ENCODE data around the gene CRTC1.

CRTC1 gene

GRCh38 chr19:18793144-18794028 is 109.9 kb downstream of the CRTC1 start:
- no peak overlapping the region for H4K8ac ChIP-seq (ENCODE audit: low read depth, low read length)
- no peak overlapping the region for H2BK5ac ChIP-seq (ENCODE audit: low read length)
- peaks cover 8% of the 10 kb centered on the region in 2 donors for H3K4me1 ChIP-seq (ENCODE audit: control insufficient read depth in 2 of 2, insufficient read depth in 1 of 2, low read depth in 1 of 2, low read length in 2 of 2)
- H3K79me1 ChIP-seq (ENCODE audit: low read depth, low read length) = peaks cover 4% of the 10 kb centered on the region
- peak overlapping the region; percentile 25 for H3K9ac ChIP-seq (ENCODE audit: low read depth, low read length, poor library complexity)
- WGBS, 2 donors (ENCODE audit: extremely low coverage in 2 of 2, insufficient read length in 2 of 2, insufficient replicate concordance in 1 of 2) = no CpG with 5 or more reads among the region's 13 CpGs
- peak overlapping the region; percentile 62 for H2BK15ac ChIP-seq (ENCODE audit: low read length)
- H2BK120ac ChIP-seq (ENCODE audit: low read depth, low read length) = no peak overlapping the region
- no peak overlapping the region for H3K4ac ChIP-seq (ENCODE audit: low read length)
- no peak for DNase-seq (ENCODE audit: low spot score)
- H3K4me2 ChIP-seq (ENCODE audit: insufficient read depth, low read length, poor library complexity, severe bottlenecking) = no peak overlapping the region
- H3K27me3 ChIP-seq (ENCODE audit: control insufficient read depth in 3 of 3, insufficient read depth in 3 of 3, low read depth in 1 of 3, low read length in 3 of 3) = peaks cover 28 to 71% (median 67%) of the 10 kb centered on the region in 3 experiments
- no peaks in the 10 kb centered on the region for H3K36me3 ChIP-seq (replicated peaks in 1 of 2; ENCODE audit: control insufficient read depth in 2 of 2, insufficient read depth in 2 of 2, low read length in 2 of 2)
- no peak overlapping the region for H2AFZ ChIP-seq (ENCODE audit: low read length)
- H2AK5ac ChIP-seq (ENCODE audit: low read depth, low read length) = no peak overlapping the region
- H3K27ac ChIP-seq (replicated peaks; ENCODE audit: low read length) = no peak overlapping the region
- no peak overlapping the region for H4K91ac ChIP-seq (ENCODE audit: low read depth, low read length, poor library complexity)
- H3K23ac ChIP-seq (ENCODE audit: low read depth, low read length, poor library complexity) = peak overlapping the region; percentile 35
- H3K18ac ChIP-seq (ENCODE audit: low read length) = peak overlapping the region; percentile 59
- no peak overlapping the region for H3K14ac ChIP-seq (ENCODE audit: low read length)
- no peak overlapping the region for H2BK12ac ChIP-seq (ENCODE audit: low read length)
- no peak overlapping the region for H3K4me3 ChIP-seq (ENCODE audit: low read length in 2 of 2)
- H3K9me3 ChIP-seq (replicated peaks in 1 of 2; ENCODE audit: control insufficient read depth in 2 of 2, insufficient read depth in 1 of 2, low read depth in 1 of 2, low read length in 2 of 2) = no peaks in the 10 kb centered on the region

GRCh38 chr19:18794029-18794313 is 110.5 kb downstream of the CRTC1 start:
- Histone ChIP-seq H4K91ac (ENCODE audit: low read depth, low read length, poor library complexity) (no peak overlapping the region), H2BK12ac (ENCODE audit: low read length) (no peak overlapping the region), H2BK15ac (ENCODE audit: low read length) (no peak overlapping the region), H4K8ac (ENCODE audit: low read depth, low read length) (no peak overlapping the region), H3K4me3 (ENCODE audit: low read length in 2 of 2) (no peak overlapping the region), H3K79me1 (ENCODE audit: low read depth, low read length) (peaks cover 4% of the 10 kb centered on the region), H3K36me3 (replicated peaks in 1 of 2; ENCODE audit: control insufficient read depth in 2 of 2, insufficient read depth in 2 of 2, low read length in 2 of 2) (no peaks in the 10 kb centered on the region), H3K27me3 (ENCODE audit: control insufficient read depth in 3 of 3, insufficient read depth in 3 of 3, low read depth in 1 of 3, low read length in 3 of 3) (peaks cover 22 to 65% (median 65%) of the 10 kb centered on the region in 3 experiments), H2AFZ (ENCODE audit: low read length) (no peak overlapping the region), H2BK5ac (ENCODE audit: low read length) (no peak overlapping the region), H3K9me3 (replicated peaks in 1 of 2; ENCODE audit: control insufficient read depth in 2 of 2, insufficient read depth in 1 of 2, low read depth in 1 of 2, low read length in 2 of 2) (no peaks in the 10 kb centered on the region), H2BK120ac (ENCODE audit: low read depth, low read length) (no peak overlapping the region), H3K4me2 (ENCODE audit: insufficient read depth, low read length, poor library complexity, severe bottlenecking) (no peak overlapping the region), H3K18ac (ENCODE audit: low read length) (no peak overlapping the region), H3K4ac (ENCODE audit: low read length) (no peak overlapping the region), H3K23ac (ENCODE audit: low read depth, low read length, poor library complexity) (no peak overlapping the region), H3K14ac (ENCODE audit: low read length) (no peak overlapping the region), H3K4me1 (ENCODE audit: control insufficient read depth in 2 of 2, insufficient read depth in 1 of 2, low read depth in 1 of 2, low read length in 2 of 2) (peaks cover 6 to 8% of the 10 kb centered on the region in 2 donors), H2AK5ac (ENCODE audit: low read depth, low read length) (no peak overlapping the region), H3K9ac (ENCODE audit: low read depth, low read length, poor library complexity) (no peak overlapping the region), H3K27ac (replicated peaks; ENCODE audit: low read length) (no peak overlapping the region)
- DNase-seq (ENCODE audit: low spot score) = no peak
- WGBS, 2 donors (ENCODE audit: extremely low coverage in 2 of 2, insufficient read length in 2 of 2, insufficient replicate concordance in 1 of 2) = no CpG with 5 or more reads among the region's 5 CpGs

- H3K4me2 ChIP-seq (ENCODE audit: insufficient read depth, low read length, poor library complexity, severe bottlenecking) = no peak overlapping the region
- no peak overlapping the region for H3K23ac ChIP-seq (ENCODE audit: low read depth, low read length, poor library complexity)
- H4K91ac ChIP-seq (ENCODE audit: low read depth, low read length, poor library complexity) = no peak overlapping the region
- no peak overlapping the region for H3K9ac ChIP-seq (ENCODE audit: low read depth, low read length, poor library complexity)
- no peak overlapping the region for H3K4me3 ChIP-seq (ENCODE audit: low read length in 2 of 2)
- H2BK15ac ChIP-seq (ENCODE audit: low read length) = no peak overlapping the region
- no peak overlapping the region for H3K14ac ChIP-seq (ENCODE audit: low read length)
- peaks cover 5 to 8% of the 10 kb centered on the region in 2 donors for H3K4me1 ChIP-seq (ENCODE audit: control insufficient read depth in 2 of 2, insufficient read depth in 1 of 2, low read depth in 1 of 2, low read length in 2 of 2)
- H4K8ac ChIP-seq (ENCODE audit: low read depth, low read length) = no peak overlapping the region
- WGBS, 2 donors (ENCODE audit: extremely low coverage in 2 of 2, insufficient read length in 2 of 2, insufficient replicate concordance in 1 of 2) = no CpG with 5 or more reads among the region's 6 CpGs
- peaks cover 4% of the 10 kb centered on the region for H3K79me1 ChIP-seq (ENCODE audit: low read depth, low read length)
- no peak overlapping the region for H2BK12ac ChIP-seq (ENCODE audit: low read length)
- H2BK120ac ChIP-seq (ENCODE audit: low read depth, low read length) = no peak overlapping the region
- no peak overlapping the region for H3K4ac ChIP-seq (ENCODE audit: low read length)
- H3K27ac ChIP-seq (replicated peaks; ENCODE audit: low read length) = no peak overlapping the region
- no peaks in the 10 kb centered on the region for H3K9me3 ChIP-seq (replicated peaks in 1 of 2; ENCODE audit: control insufficient read depth in 2 of 2, insufficient read depth in 1 of 2, low read depth in 1 of 2, low read length in 2 of 2)
- H3K27me3 ChIP-seq (ENCODE audit: control insufficient read depth in 3 of 3, insufficient read depth in 3 of 3, low read depth in 1 of 3, low read length in 3 of 3) = peaks cover 15 to 61% (median 58%) of the 10 kb centered on the region in 3 experiments
- no peak overlapping the region for H2BK5ac ChIP-seq (ENCODE audit: low read length)
- DNase-seq (ENCODE audit: low spot score) = no peak
- H2AFZ ChIP-seq (ENCODE audit: low read length) = no peak overlapping the region
- H3K18ac ChIP-seq (ENCODE audit: low read length) = no peak overlapping the region
- H3K36me3 ChIP-seq (replicated peaks in 1 of 2; ENCODE audit: control insufficient read depth in 2 of 2, insufficient read depth in 2 of 2, low read length in 2 of 2) = no peaks in the 10 kb centered on the region
- H2AK5ac ChIP-seq (ENCODE audit: low read depth, low read length) = no peak overlapping the region
Observed at GRCh38 chr19:18794692-18795091, 111.2 kb downstream of the CRTC1 start.

- Histone ChIP-seq H3K4ac (ENCODE audit: low read length) (no peak overlapping the region), H2BK120ac (ENCODE audit: low read depth, low read length) (no peak overlapping the region), H3K79me1 (ENCODE audit: low read depth, low read length) (peaks cover under 1% of the 10 kb centered on the region), H3K14ac (ENCODE audit: low read length) (no peak overlapping the region), H3K23ac (ENCODE audit: low read depth, low read length, poor library complexity) (no peak overlapping the region), H3K27ac (replicated peaks; ENCODE audit: low read length) (no peak overlapping the region), H3K9me3 (replicated peaks in 1 of 2; ENCODE audit: control insufficient read depth in 2 of 2, insufficient read depth in 1 of 2, low read depth in 1 of 2, low read length in 2 of 2) (no peaks in the 10 kb centered on the region), H4K91ac (ENCODE audit: low read depth, low read length, poor library complexity) (no peak overlapping the region), H3K4me1 (ENCODE audit: control insufficient read depth in 2 of 2, insufficient read depth in 1 of 2, low read depth in 1 of 2, low read length in 2 of 2) (peaks cover 0 to 8% of the 10 kb centered on the region in 2 donors), H3K27me3 (ENCODE audit: control insufficient read depth in 3 of 3, insufficient read depth in 3 of 3, low read depth in 1 of 3, low read length in 3 of 3) (peaks cover 9 to 56% (median 54%) of the 10 kb centered on the region in 3 experiments), H2AFZ (ENCODE audit: low read length) (peak overlapping the region; percentile 74), H2BK12ac (ENCODE audit: low read length) (no peak overlapping the region), H3K36me3 (replicated peaks in 1 of 2; ENCODE audit: control insufficient read depth in 2 of 2, insufficient read depth in 2 of 2, low read length in 2 of 2) (no peaks in the 10 kb centered on the region), H3K4me3 (ENCODE audit: low read length in 2 of 2) (no peak overlapping the region), H3K9ac (ENCODE audit: low read depth, low read length, poor library complexity) (no peak overlapping the region), H4K8ac (ENCODE audit: low read depth, low read length) (no peak overlapping the region), H2BK5ac (ENCODE audit: low read length) (no peak overlapping the region), H2AK5ac (ENCODE audit: low read depth, low read length) (no peak overlapping the region), H3K18ac (ENCODE audit: low read length) (peak overlapping the region; percentile 16), H2BK15ac (ENCODE audit: low read length) (no peak overlapping the region), H3K4me2 (ENCODE audit: insufficient read depth, low read length, poor library complexity, severe bottlenecking) (no peak overlapping the region)
- WGBS, 2 donors (ENCODE audit: extremely low coverage in 2 of 2, insufficient read length in 2 of 2, insufficient replicate concordance in 1 of 2) = no CpG with 5 or more reads among the region's 21 CpGs
- DNase-seq (ENCODE audit: low spot score) = no peak
Observed at GRCh38 chr19:18795540-18795939, 112.1 kb downstream of the CRTC1 start.
